HepG2 (cell line): ENCODE data around the gene DHX16. TPM values are rescaled to one million over a fixed set of nuclear protein-coding genes. Genes with fewer than 3 reads are reported as not detected.

Experiments
- ELF3 ChIP-seq: IDR thresholded peaks from 2 replicates; pipeline ENCODE4 v1.6.1; 2016; ENCODE audit warnings: missing genetic modification reagents, missing compliant biosample characterization
- FLYWCH1 ChIP-seq: sonication (generic); formaldehyde crosslinking; IDR thresholded peaks from 2 replicates; pipeline ENCODE4 v1.8.1; 2023; ENCODE audit warnings: mild to moderate bottlenecking, missing genetic modification reagents
- NONO ChIP-seq, 2 experiments: fragments of 450-650 bp in 1 of 2; sonication (generic) in 1 of 2; formaldehyde crosslinking in 1 of 2; IDR thresholded peaks in 1 of 2; conservative IDR thresholded peaks in 1 of 2; 2 replicates each; pipeline versions ENCODE4 v1.6.1 to v1.8.0; 2017 to 2022; ENCODE audit warnings: mild to moderate bottlenecking in 1 of 2, missing genetic modification reagents in 1 of 2, moderate library complexity in 1 of 2
- RBM39 ChIP-seq: fragments of 200-400 bp; formaldehyde crosslinking; IDR thresholded peaks from one replicate; pipeline ENCODE4 v1.6.1; 2018; ENCODE audit warnings: antibody characterized with exemption, mild to moderate bottlenecking, low read depth, low read length; ENCODE audit not compliant: poor library complexity, severe bottlenecking
- SIX4 ChIP-seq: sonication (generic); formaldehyde crosslinking; IDR thresholded peaks from 2 replicates; pipeline ENCODE4 v1.4.0; 2020; ENCODE audit warnings: missing genetic modification reagents
- SMYD3 ChIP-seq: sonication (generic); formaldehyde crosslinking; IDR thresholded peaks from 2 replicates; pipeline ENCODE4 v1.8.1; 2023; ENCODE audit warnings: mild to moderate bottlenecking, missing genetic modification reagents
- ZNF224 ChIP-seq: sonication (generic); formaldehyde crosslinking; IDR thresholded peaks from 2 replicates; pipeline ENCODE4 v1.5.0; 2020; ENCODE audit warnings: mild to moderate bottlenecking, missing genetic modification reagents
- polyA plus RNA-seq, 8 experiments: library from polyadenylated mRNA; depleted of rRNA in 3 of 8; stranded (reverse) in 7 of 8; unstranded in 1 of 8; fragments of >200 nt; fragmentation: Illumina TruSeq in 4 of 8; extraction: Trizol in 4 of 8; gene quantifications; 2 replicates each; pipeline versions ENCODE4 v1.2.1 to v1.2.3, GENCODE V29; 2011 to 2016; ENCODE audit warnings: low read depth in 4 of 8, missing spikeins in 1 of 8, mixed read lengths in 1 of 8; ENCODE audit not compliant: insufficient read depth in 1 of 8
- total RNA-seq, 5 experiments: library from RNA; depleted of rRNA; stranded (reverse); fragments of >200 nt; fragmentation: Illumina TruSeq; extraction: Trizol; gene quantifications; 2 replicates each; pipeline ENCODE4 v1.2.3, GENCODE V29; 2016; ENCODE audit warnings: low read depth in 1 of 5
- TF ChIP-seq, protein P1 (sequence below): sonication (generic); formaldehyde crosslinking; IDR thresholded peaks from 2 replicates; pipeline ENCODE4 v1.4.0; 2020; ENCODE audit warnings: missing genetic modification reagents
- TF ChIP-seq, protein P2 (sequence below): sonication (generic); formaldehyde crosslinking; IDR thresholded peaks from 2 replicates; pipeline ENCODE4 v1.4.0; 2020; ENCODE audit warnings: low read depth, missing genetic modification reagents
- TF ChIP-seq, protein P3 (sequence below): sonication (generic); formaldehyde crosslinking; IDR thresholded peaks from 2 replicates; pipeline ENCODE4 v1.5.0; 2020; ENCODE audit warnings: mild to moderate bottlenecking, missing genetic modification reagents, borderline replicate concordance
- TF ChIP-seq, protein P4 (sequence below): sonication (generic); formaldehyde crosslinking; IDR thresholded peaks from 2 replicates; pipeline ENCODE4 v1.4.0; 2020; ENCODE audit warnings: missing genetic modification reagents, mild to moderate bottlenecking, borderline replicate concordance

DHX16 gene
- total and polyA plus RNA-seq, 2 of the 13 experiments (the other 11 are each of a cell fraction or from before 2014, with no cell fraction given) = 57.0 to 58.5 TPM

DNA sequence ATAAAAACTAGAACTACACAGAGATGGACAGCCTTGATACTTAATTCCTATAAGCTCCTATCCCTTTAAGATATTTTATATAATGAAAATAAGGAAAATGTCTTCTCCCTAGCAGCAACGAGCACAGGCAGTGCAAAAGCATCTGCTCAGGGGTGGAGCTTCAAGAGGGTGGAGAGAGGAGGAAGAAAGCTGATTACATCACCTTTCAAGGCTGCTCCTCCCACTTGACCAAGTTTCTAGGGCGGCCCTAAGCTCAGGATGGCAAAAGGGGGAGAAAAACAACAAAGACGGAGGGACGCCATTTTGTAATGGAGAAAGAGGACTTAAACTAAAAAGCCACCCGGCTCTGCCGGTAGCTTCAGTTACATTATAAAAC is 58.0 kb downstream of the DHX16 start (continued):
- TF ChIP-seq RBM39 (no peak), SIX4 (CRISPR knock-in tag) (0 out of 2 replicates have a peak, but pooled peaks have one; percentile 38), SMYD3 (CRISPR knock-in tag) (0 out of 2 replicates have a peak, but pooled peaks have one; percentile 6), NONO (IDR thresholded peaks at IDR 0.05) (no peak), NONO (CRISPR knock-in tag; conservative IDR thresholded peaks at IDR 0.05) (peak; percentile 82; the same call in 1 of the 2 replicates), ZNF224 (no peak), FLYWCH1 (CRISPR knock-in tag) (no peak), ELF3 (CRISPR knock-in tag) (peak; percentile 60)
- TF ChIP-seq, protein P1, sequence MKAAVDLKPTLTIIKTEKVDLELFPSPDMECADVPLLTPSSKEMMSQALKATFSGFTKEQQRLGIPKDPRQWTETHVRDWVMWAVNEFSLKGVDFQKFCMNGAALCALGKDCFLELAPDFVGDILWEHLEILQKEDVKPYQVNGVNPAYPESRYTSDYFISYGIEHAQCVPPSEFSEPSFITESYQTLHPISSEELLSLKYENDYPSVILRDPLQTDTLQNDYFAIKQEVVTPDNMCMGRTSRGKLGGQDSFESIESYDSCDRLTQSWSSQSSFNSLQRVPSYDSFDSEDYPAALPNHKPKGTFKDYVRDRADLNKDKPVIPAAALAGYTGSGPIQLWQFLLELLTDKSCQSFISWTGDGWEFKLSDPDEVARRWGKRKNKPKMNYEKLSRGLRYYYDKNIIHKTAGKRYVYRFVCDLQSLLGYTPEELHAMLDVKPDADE = no peak
- TF ChIP-seq, protein P2, sequence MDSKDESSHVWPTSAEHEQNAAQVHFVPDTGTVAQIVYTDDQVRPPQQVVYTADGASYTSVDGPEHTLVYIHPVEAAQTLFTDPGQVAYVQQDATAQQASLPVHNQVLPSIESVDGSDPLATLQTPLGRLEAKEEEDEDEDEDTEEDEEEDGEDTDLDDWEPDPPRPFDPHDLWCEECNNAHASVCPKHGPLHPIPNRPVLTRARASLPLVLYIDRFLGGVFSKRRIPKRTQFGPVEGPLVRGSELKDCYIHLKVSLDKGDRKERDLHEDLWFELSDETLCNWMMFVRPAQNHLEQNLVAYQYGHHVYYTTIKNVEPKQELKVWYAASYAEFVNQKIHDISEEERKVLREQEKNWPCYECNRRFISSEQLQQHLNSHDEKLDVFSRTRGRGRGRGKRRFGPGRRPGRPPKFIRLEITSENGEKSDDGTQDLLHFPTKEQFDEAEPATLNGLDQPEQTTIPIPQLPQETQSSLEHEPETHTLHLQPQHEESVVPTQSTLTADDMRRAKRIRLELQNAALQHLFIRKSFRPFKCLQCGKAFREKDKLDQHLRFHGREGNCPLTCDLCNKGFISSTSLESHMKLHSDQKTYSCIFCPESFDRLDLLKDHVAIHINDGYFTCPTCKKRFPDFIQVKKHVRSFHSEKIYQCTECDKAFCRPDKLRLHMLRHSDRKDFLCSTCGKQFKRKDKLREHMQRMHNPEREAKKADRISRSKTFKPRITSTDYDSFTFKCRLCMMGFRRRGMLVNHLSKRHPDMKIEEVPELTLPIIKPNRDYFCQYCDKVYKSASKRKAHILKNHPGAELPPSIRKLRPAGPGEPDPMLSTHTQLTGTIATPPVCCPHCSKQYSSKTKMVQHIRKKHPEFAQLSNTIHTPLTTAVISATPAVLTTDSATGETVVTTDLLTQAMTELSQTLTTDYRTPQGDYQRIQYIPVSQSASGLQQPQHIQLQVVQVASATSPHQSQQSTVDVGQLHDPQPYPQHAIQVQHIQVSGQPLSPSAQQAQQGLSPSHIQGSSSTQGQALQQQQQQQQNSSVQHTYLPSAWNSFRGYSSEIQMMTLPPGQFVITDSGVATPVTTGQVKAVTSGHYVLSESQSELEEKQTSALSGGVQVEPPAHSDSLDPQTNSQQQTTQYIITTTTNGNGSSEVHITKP (CRISPR knock-in tag) = peak; percentile 83; the same call in 1 of the 2 replicates
- TF ChIP-seq, protein P3, sequence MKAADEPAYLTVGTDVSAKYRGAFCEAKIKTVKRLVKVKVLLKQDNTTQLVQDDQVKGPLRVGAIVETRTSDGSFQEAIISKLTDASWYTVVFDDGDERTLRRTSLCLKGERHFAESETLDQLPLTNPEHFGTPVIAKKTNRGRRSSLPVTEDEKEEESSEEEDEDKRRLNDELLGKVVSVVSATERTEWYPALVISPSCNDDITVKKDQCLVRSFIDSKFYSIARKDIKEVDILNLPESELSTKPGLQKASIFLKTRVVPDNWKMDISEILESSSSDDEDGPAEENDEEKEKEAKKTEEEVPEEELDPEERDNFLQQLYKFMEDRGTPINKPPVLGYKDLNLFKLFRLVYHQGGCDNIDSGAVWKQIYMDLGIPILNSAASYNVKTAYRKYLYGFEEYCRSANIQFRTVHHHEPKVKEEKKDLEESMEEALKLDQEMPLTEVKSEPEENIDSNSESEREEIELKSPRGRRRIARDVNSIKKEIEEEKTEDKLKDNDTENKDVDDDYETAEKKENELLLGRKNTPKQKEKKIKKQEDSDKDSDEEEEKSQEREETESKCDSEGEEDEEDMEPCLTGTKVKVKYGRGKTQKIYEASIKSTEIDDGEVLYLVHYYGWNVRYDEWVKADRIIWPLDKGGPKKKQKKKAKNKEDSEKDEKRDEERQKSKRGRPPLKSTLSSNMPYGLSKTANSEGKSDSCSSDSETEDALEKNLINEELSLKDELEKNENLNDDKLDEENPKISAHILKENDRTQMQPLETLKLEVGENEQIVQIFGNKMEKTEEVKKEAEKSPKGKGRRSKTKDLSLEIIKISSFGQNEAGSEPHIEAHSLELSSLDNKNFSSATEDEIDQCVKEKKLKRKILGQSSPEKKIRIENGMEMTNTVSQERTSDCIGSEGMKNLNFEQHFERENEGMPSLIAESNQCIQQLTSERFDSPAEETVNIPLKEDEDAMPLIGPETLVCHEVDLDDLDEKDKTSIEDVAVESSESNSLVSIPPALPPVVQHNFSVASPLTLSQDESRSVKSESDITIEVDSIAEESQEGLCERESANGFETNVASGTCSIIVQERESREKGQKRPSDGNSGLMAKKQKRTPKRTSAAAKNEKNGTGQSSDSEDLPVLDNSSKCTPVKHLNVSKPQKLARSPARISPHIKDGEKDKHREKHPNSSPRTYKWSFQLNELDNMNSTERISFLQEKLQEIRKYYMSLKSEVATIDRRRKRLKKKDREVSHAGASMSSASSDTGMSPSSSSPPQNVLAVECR (CRISPR knock-in tag) = peak; percentile 43; the same call in 1 of the 2 replicates
- TF ChIP-seq, protein P4, sequence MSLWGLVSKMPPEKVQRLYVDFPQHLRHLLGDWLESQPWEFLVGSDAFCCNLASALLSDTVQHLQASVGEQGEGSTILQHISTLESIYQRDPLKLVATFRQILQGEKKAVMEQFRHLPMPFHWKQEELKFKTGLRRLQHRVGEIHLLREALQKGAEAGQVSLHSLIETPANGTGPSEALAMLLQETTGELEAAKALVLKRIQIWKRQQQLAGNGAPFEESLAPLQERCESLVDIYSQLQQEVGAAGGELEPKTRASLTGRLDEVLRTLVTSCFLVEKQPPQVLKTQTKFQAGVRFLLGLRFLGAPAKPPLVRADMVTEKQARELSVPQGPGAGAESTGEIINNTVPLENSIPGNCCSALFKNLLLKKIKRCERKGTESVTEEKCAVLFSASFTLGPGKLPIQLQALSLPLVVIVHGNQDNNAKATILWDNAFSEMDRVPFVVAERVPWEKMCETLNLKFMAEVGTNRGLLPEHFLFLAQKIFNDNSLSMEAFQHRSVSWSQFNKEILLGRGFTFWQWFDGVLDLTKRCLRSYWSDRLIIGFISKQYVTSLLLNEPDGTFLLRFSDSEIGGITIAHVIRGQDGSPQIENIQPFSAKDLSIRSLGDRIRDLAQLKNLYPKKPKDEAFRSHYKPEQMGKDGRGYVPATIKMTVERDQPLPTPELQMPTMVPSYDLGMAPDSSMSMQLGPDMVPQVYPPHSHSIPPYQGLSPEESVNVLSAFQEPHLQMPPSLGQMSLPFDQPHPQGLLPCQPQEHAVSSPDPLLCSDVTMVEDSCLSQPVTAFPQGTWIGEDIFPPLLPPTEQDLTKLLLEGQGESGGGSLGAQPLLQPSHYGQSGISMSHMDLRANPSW (CRISPR knock-in tag) = no peak; the same call in 1 of the 2 replicates
